Panc1 (cell line): ENCODE measurements around the gene ABTB2.

ENCODE experiments used
- POLR2AphosphoS5 ChIP-seq: IDR thresholded peaks from 2 replicates; pipeline ENCODE4 v1.6.1; 2012; ENCODE audit warnings: mild to moderate bottlenecking, low read depth, low read length, moderate library complexity
- SIN3A ChIP-seq: IDR thresholded peaks from 2 replicates; pipeline ENCODE4 v1.6.1; 2012; ENCODE audit warnings: low read depth, mild to moderate bottlenecking, low read length, moderate library complexity, borderline replicate concordance; ENCODE audit not compliant: insufficient read depth
- TCF7L2 ChIP-seq: IDR thresholded peaks from 2 replicates; pipeline ENCODE4 v1.6.1; 2011; ENCODE audit warnings: mild to moderate bottlenecking, low read depth, low read length, inconsistent platforms
- TF ChIP-seq, protein P1 (sequence below): fragments of 450-650 bp; IDR thresholded peaks from 2 replicates; pipeline ENCODE4 v1.5.1; 2017; ENCODE audit warnings: mild to moderate bottlenecking
- TF ChIP-seq, protein P2 (sequence below), 2 experiments: IDR thresholded peaks; 2 replicates each; pipeline ENCODE4 v1.6.1; 2011 to 2012; ENCODE audit warnings: low read depth in 2 of 2, control low read depth in 1 of 2, low read length in 1 of 2, mild to moderate bottlenecking in 1 of 2, moderate library complexity in 1 of 2; ENCODE audit not compliant: insufficient read depth in 1 of 2

DNA sequence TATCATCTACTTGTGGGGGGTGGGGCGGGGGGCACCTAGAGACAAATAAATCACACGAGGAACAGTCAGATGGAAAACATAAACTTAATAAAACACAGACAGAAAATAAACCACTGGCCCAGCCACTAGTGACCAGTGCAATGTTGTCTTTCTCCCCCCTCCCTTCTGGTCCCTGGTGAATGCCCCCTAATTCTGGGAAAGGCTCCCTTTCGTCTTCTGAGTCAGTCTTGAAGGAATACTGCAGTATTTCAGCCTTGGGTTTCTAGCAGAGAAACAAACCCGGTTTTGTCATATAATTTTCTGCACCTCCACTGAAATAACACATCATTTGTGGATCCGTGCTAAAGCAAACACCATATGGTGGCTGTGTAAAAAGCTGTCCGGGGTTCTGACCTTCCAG, 101.7 kb downstream of the ABTB2 start:
- TF ChIP-seq, protein P1, sequence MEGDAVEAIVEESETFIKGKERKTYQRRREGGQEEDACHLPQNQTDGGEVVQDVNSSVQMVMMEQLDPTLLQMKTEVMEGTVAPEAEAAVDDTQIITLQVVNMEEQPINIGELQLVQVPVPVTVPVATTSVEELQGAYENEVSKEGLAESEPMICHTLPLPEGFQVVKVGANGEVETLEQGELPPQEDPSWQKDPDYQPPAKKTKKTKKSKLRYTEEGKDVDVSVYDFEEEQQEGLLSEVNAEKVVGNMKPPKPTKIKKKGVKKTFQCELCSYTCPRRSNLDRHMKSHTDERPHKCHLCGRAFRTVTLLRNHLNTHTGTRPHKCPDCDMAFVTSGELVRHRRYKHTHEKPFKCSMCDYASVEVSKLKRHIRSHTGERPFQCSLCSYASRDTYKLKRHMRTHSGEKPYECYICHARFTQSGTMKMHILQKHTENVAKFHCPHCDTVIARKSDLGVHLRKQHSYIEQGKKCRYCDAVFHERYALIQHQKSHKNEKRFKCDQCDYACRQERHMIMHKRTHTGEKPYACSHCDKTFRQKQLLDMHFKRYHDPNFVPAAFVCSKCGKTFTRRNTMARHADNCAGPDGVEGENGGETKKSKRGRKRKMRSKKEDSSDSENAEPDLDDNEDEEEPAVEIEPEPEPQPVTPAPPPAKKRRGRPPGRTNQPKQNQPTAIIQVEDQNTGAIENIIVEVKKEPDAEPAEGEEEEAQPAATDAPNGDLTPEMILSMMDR: no peak
- TF ChIP-seq POLR2AphosphoS5: no peak
- no peak for TF ChIP-seq TCF7L2
- no peak for TF ChIP-seq SIN3A
- TF ChIP-seq, protein P2, sequence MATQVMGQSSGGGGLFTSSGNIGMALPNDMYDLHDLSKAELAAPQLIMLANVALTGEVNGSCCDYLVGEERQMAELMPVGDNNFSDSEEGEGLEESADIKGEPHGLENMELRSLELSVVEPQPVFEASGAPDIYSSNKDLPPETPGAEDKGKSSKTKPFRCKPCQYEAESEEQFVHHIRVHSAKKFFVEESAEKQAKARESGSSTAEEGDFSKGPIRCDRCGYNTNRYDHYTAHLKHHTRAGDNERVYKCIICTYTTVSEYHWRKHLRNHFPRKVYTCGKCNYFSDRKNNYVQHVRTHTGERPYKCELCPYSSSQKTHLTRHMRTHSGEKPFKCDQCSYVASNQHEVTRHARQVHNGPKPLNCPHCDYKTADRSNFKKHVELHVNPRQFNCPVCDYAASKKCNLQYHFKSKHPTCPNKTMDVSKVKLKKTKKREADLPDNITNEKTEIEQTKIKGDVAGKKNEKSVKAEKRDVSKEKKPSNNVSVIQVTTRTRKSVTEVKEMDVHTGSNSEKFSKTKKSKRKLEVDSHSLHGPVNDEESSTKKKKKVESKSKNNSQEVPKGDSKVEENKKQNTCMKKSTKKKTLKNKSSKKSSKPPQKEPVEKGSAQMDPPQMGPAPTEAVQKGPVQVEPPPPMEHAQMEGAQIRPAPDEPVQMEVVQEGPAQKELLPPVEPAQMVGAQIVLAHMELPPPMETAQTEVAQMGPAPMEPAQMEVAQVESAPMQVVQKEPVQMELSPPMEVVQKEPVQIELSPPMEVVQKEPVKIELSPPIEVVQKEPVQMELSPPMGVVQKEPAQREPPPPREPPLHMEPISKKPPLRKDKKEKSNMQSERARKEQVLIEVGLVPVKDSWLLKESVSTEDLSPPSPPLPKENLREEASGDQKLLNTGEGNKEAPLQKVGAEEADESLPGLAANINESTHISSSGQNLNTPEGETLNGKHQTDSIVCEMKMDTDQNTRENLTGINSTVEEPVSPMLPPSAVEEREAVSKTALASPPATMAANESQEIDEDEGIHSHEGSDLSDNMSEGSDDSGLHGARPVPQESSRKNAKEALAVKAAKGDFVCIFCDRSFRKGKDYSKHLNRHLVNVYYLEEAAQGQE (IDR thresholded peaks at IDR 0.05; ENCODE audit: insufficient read depth in 1 of 2, low read depth in 2 of 2, low read length in 1 of 2): no peak
